GM23248 (cell line): ENCODE results near the gene HSD17B2.

Experiments used
- EZH2 ChIP-seq: fragments of 200-600 bp; sonication (generic); IDR thresholded peaks from 2 replicates; pipeline ENCODE4 v1.6.1; 2018; ENCODE audit warnings: antibody characterized with exemption, mild to moderate bottlenecking; ENCODE audit not compliant: insufficient read depth, poor library complexity, severe bottlenecking
- EZH2phosphoT487 ChIP-seq: fragments of 200-600 bp; sonication (generic); IDR thresholded peaks from 2 replicates; pipeline ENCODE4 v1.6.1; 2018; ENCODE audit warnings: antibody characterized with exemption, moderate library complexity, mild to moderate bottlenecking, low read depth; ENCODE audit not compliant: insufficient read depth

DNA sequence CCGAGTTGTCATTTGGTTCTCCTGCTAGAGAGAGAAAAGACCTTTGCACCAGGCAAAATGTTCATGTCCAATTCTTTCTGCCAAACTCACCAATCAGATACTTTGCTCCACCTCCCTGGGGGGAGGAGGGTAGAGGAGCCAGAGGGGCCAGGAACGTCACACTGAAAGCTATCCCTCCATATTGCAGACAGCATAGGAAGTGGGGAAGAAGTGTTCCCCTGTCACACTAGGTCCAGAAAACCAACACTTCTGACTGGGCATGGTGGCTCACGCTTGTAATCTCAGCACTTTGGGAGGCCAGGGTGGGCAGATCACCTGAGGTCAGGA lies 9.5 kb downstream of the HSD17B2 start:
- TF ChIP-seq EZH2 (no peak), EZH2phosphoT487 (no peak)
